ENCODE measurements around the gene PLCXD1. TPM values are rescaled to one million over a fixed set of nuclear protein-coding genes. Genes with fewer than 3 reads are reported as not detected.
"Not testable (repeated sequence)": the region's sequence is repeated elsewhere in the genome, so short reads cannot be mapped to it uniquely, and the experiment has no call there.

The PLCXD1 gene
- polyA plus RNA-seq, 2 of the 4 experiments (the other 2 are of a cell fraction), result 64.6 to 67.9 TPM

DNA sequence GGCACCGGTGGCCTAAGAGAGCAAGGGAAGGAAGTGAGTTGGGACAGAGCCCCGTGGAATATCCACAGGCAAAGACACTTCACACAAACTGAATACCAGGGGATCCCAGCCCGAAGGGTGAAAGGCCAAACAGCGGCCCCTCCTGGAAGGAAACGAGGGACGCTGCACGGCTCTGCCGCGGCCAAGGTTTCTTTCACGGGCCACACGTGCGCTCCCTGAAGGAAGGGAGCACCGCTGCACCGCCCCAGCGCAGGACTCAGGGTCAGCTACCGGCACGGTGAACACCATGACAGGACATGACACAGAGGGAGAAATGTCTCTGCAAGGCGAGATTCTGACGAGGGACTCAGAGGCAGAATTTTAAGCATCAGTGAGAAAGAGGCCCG lies 69.0 kb downstream of the PLCXD1 start:
- 92% methylated on average over 20 of the region's 20 CpGs for WGBS (ENCODE audit: missing lambda C conversion rate)
- Histone ChIP-seq H3K4me1 (no peaks in the 10 kb centered on the region), H3K4me3 (no peak overlapping the region), H3K27ac (no peak overlapping the region), H3K4me2 (no peak overlapping the region), H3K9me3 (no peaks in the 10 kb centered on the region)
- CTCF ChIA-PET, result no interaction called here
- FAIRE-seq (no peak), DNase-seq (ENCODE audit: low read depth in 1 of 2, low spot score in 1 of 2) (no peak), ATAC-seq (no peak)
- POLR2A ChIA-PET, result no interaction called here
- no peak for TF ChIP-seq JUNB (IDR thresholded peaks at IDR 0.05)
- no peak for TF ChIP-seq CBX8 (IDR thresholded peaks at IDR 0.05)
- TF ChIP-seq HOXA7 (CRISPR knock-in tag; IDR thresholded peaks at IDR 0.05), result no peak
- no peak for TF ChIP-seq KDM1A (IDR thresholded peaks at IDR 0.05; ENCODE audit: low read depth)
- TF ChIP-seq RFX5 (IDR thresholded peaks at IDR 0.05), result no peak
- no peak for TF ChIP-seq RAD21 (conservative IDR thresholded peaks at IDR 0.05 in 1 of 2, IDR thresholded peaks at IDR 0.05 in 1 of 2)
- TF ChIP-seq MYC (IDR thresholded peaks at IDR 0.05; ENCODE audit: borderline replicate concordance, low read length), result no peak
- no peak for TF ChIP-seq ESRRA (IDR thresholded peaks at IDR 0.05; ENCODE audit: borderline replicate concordance, low read length)
- TF ChIP-seq FOXS1 (CRISPR knock-in tag; IDR thresholded peaks at IDR 0.05), result no peak
- TF ChIP-seq PHF8 (IDR thresholded peaks at IDR 0.05; ENCODE audit: borderline replicate concordance, low read depth), result no peak
- TF ChIP-seq ZFP36 (IDR thresholded peaks at IDR 0.05; ENCODE audit: borderline replicate concordance, partially characterized antibody), result no peak
- TF ChIP-seq CHD4 (IDR thresholded peaks at IDR 0.05; ENCODE audit: borderline replicate concordance), result no peak
- no peak for TF ChIP-seq SMC3 (IDR thresholded peaks at IDR 0.05)
- no peak for TF ChIP-seq RARB (CRISPR knock-in tag; IDR thresholded peaks at IDR 0.05)
- no peak for TF ChIP-seq GATA3 (IDR thresholded peaks at IDR 0.05; ENCODE audit: borderline replicate concordance)
- no peak for TF ChIP-seq CBX2 (IDR thresholded peaks at IDR 0.05; ENCODE audit: borderline replicate concordance, low read depth)

GRCh38 chrX:350534-351323 lies 69.5 kb downstream of the PLCXD1 start:
- ChIA-PET POLR2A (no interaction called here), CTCF (no interaction called here)
- FAIRE-seq, result no peak

GRCh38 chrX:351324-351641 lies 70.1 kb downstream of the PLCXD1 start:
- not testable (repeated sequence) for FAIRE-seq

More at GRCh38 chrX:350534-351323, 69.5 kb downstream of the PLCXD1 start:
- Histone ChIP-seq H3K4me2 (no peak overlapping the region), H3K4me3 (no peak overlapping the region), H3K4me1 (no peaks in the 10 kb centered on the region), H3K27ac (no peak overlapping the region), H3K9me3 (no peaks in the 10 kb centered on the region)
- 94% methylated on average over 52 of the region's 61 CpGs for WGBS (ENCODE audit: missing lambda C conversion rate)
- DNase-seq (ENCODE audit: low read depth in 1 of 2, low spot score in 1 of 2) (no peak), ATAC-seq (no peak)
- TF ChIP-seq NFE2L2 (conservative IDR thresholded peaks at IDR 0.05; ENCODE audit: low read length), result no peak
- no peak for TF ChIP-seq SREBF2 (IDR thresholded peaks at IDR 0.05)
- TF ChIP-seq KDM5A (IDR thresholded peaks at IDR 0.05), result no peak
- TF ChIP-seq BHLHE40 (IDR thresholded peaks at IDR 0.05; ENCODE audit: low read depth, low read length), result no peak
- TF ChIP-seq EHF (CRISPR knock-in tag; IDR thresholded peaks at IDR 0.05), result no peak
- TF ChIP-seq ESRRA (IDR thresholded peaks at IDR 0.05; ENCODE audit: borderline replicate concordance, low read length), result no peak
- no peak for TF ChIP-seq CEBPB (IDR thresholded peaks at IDR 0.05)
- TF ChIP-seq FOSL2 (IDR thresholded peaks at IDR 0.05), result no peak
- TF ChIP-seq FOSL2 (CRISPR knock-in tag; IDR thresholded peaks at IDR 0.05), result no peak
- no peak for TF ChIP-seq CBX8 (IDR thresholded peaks at IDR 0.05)
- TF ChIP-seq HOXA7 (CRISPR knock-in tag; IDR thresholded peaks at IDR 0.05), result no peak
- no peak for TF ChIP-seq RARB (CRISPR knock-in tag; IDR thresholded peaks at IDR 0.05)
- TF ChIP-seq NR3C1 (IDR thresholded peaks at IDR 0.05), result no peak
- TF ChIP-seq HOXB5 (CRISPR knock-in tag; IDR thresholded peaks at IDR 0.05), result no peak
- TF ChIP-seq HDAC2 (IDR thresholded peaks at IDR 0.05), result no peak
- no peak for TF ChIP-seq RFX5 (IDR thresholded peaks at IDR 0.05)

More at GRCh38 chrX:351324-351641, 70.1 kb downstream of the PLCXD1 start:
- H3K4me3 ChIP-seq; POLR2A ChIA-PET; H3K4me1 ChIP-seq; CTCF ChIA-PET; ATAC-seq; H3K9me3 ChIP-seq; H3K4me2 ChIP-seq; H3K27ac ChIP-seq; DNase-seq (ENCODE audit: low read depth in 1 of 2, low spot score in 1 of 2): not testable (repeated sequence)
- 94% methylated on average over 13 of the region's 13 CpGs for WGBS (ENCODE audit: missing lambda C conversion rate)

Data from A549 (cell line).